Measurements from ENCODE around the gene GNAQ.

GRCh38 chr9:77980622-77981021 is 51.0 kb downstream of the GNAQ start:
- TF ChIP-seq CTCF (IDR thresholded peaks at IDR 0.05; ENCODE audit: poor library complexity) = no peak
- no peak for TF ChIP-seq EZH2 (IDR thresholded peaks at IDR 0.05; ENCODE audit: borderline replicate concordance)
